Stimulated activated CD8-positive, alpha-beta memory T cell treated with anti-CD3 and anti-CD28 coated beads, Interleukin-15, amount 100 ng/mL, for 4 hours (primary cell): Measurements from ENCODE around the gene AFDN.

Experiments
- DNase-seq, 2 donors: peaks; one replicate each; pipeline ENCODE4 v3.0.0-alpha.2; 2020; ENCODE audit warnings: low read depth in 2 of 2

AFDN gene

DNA sequence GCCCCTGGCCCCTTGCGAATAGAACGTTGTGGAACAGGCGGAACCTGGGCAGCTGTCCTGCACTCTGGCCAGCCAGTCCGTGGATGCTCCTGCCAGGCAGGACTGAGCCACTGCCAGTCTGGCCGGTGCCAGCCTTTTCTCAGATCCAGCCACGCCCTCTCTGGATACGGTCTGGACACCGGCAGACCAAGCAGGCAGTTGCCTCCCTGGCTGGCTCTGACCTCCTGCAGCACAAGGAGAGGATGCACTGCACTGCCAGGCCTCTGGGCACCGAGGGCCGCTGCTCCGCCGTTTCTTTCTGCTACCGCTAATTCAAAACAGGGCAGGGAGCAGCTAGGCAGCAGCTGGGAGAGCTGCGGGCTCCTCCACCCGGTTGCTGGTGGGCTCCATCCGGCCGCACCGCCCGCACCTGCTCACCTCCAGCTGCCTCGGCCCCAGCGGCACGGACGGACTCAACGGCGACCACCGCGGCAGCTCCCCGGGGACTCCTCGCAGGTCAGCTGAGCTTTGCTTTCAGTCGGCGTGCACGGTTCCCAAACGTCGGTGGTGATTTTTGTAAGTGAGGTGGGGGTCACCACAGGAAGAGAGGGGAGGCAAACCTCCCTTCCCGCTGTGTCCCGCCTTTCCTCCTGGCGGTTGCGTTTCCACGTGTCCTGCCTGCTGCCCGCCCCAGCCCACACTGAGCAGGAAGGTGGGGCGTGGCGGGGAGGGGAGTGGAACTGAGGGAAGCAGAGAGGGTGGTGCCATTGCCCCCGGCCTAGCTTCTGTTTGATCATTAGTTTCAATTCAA is 30.3 kb upstream of the AFDN start:
- no peak for DNase-seq

DNA sequence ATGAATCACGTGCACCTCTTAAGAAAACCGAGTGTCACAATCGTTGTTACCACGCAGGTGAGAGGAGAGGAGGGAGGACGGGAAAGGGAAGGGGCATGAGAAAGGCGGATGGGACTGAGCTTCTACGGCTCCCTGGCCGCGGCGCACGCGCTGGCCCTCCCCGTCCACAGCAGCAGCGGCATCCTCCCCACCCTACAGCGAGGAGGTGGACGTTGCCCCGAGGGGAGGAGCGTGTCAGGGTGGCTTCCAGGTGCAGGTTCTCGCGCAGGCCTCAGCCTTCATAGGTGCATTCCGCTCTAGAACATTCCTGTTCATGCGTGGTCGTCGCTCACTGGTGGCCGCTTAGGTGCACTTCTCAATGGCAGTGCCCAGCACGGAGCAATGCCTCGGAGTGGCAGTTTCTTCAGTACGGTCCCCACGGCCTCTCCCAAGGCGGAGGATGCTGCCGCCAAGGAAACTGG is 29.7 kb upstream of the AFDN start:
- DNase-seq = no peak

DNA sequence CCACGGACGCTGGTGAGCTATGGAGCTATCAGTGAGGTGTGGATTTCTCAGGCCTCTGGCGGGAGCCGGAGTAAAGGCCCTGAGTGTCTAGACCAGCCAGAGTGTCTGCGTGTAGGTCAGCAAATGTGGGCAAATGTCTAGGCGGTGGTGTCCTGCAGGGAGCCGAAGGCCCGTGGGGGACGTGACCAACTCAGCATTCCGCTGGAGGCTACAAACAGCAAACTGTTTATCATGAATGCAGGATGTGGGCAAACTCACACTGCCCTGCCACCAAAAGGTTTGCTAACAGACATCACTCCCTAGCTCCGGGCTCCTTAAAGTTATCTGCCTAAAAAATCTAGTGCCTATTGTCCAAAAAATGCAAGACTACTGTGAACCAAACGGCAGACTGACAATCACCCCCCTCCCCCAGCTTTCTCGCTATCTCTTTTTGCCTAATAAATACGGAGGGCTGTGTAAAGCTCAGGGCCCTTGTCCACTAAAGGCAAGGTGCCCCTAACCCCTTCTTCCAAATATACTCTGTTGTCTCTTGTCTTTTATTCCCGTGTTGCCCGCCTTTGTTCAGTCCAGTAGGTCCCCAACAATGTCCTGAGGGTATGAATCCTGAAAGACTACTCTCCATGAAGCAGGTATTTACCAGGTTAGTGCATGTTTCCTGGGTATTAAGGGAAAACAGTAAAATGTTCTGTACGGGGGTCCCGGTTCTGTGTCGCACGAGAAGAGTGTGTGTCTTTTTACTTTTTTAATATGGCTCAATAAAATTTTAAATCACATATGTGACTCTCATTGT is 29.0 kb upstream of the AFDN start:
- DNase-seq = no peak

DNA sequence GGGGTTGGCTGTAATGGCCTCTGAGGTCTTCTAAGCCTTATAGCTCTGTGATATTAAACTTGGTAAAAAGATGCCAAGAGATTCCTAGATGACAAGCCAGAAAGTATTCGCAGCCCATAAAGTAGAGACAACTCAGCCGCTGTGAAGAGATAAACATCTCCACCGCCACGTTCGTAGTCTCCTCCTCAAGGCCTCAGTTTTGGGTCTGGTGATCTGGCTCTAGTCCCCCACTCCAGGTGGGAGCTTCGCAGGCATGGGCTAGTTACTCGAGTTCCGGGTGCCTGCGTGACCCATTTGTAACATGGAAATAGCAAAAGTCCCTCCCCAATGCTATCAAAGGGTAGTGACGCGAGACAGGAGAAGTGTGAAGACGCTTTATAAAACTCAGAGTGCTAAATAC is 28.3 kb upstream of the AFDN start:
- DNase-seq = no peak

DNA sequence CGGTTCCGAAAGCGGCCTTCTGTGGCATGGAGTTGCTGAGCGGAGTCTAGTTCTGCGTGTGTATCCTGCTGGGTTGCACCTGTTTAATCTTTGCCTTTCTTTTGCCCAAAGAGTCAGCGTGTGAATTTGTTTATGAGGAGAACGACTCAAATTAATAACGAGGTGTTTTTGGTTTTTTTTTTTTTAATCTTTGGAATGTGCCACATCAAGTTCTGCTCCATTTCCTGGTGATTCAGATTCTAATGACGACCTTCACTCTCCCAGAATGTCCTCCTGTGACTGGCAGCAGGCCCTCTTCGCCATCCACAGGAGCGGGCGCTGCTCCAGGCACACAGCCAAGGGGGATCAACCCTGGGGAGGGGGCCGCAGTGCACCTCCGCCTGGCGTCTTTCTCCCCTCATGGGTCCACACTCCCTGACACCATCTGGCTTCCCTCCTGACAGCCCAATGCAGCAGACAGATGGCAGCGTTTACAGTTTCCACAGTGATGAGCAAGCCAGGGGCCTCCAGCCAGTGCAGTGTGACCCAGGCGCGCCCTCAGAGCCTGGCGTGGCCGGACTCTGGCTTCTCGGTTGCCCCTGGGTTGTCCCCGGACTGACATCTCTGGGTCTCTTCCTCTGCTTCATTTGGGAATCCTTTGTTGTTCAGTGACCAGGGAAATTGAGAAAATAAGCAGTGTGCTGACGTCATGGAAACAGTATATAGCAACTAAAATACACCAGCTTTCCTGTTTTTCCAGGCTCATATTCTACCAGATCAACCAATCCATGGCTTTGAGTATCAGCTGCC is 27.5 kb upstream of the AFDN start:
- no peak for DNase-seq

DNA sequence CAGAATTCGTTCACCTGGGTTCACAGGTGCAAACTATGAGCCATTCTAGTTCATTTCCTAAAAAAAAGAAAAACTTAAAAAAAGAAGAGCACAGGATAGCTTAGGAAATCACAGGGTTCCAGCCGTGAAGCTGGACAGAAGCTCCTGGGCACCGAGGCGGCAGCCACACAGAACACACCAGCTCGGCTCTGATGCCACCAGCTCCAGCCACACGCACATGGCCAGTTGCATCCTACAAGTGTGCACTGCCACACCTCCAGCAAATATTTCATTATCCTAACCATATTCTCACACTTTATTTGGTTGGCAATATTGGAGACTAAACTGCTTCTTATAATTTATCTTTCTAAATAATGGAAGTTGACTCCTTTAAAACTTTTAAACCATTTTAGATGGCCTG is 26.2 kb upstream of the AFDN start:
- no peak for DNase-seq

DNA sequence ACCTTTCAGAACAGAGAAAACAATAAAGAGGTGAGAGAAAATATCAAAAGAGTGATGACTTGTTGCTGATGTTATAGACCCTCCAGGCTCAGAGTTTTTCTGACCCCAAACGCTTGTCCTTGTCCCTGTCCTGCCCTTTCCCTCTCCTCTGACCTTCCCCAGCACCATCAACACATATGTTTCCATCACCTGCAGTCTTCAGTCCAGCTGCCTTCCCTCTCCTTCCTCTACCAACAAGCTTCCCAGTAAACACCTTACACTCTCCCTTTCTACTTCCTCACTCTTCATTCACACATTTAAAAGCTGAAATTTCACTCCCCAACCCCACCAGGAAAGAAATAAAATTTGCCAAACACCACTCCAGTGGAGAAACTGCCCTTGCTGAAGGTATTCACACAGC is 25.4 kb upstream of the AFDN start:
- DNase-seq = no peak

DNA sequence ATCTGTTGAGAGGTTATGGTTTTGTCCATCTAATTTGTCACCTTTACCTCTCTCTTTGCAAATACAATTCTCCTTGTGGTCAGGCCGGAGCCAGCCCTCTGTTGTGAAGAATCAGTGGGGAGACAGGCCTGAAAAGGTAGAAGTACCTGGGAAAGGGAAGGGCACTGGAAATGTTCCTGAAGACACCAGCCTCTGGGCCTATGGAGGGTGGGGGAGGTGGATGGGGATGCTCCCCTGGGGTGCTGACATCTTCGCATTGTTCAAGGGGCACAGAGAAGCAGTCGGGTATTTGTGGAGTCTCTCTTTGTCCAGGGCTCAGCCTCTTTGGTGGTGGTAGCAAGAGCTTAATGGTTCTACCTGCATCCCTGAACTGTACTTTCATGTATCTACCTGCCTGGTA is 24.4 kb upstream of the AFDN start:
- DNase-seq = no peak

DNA sequence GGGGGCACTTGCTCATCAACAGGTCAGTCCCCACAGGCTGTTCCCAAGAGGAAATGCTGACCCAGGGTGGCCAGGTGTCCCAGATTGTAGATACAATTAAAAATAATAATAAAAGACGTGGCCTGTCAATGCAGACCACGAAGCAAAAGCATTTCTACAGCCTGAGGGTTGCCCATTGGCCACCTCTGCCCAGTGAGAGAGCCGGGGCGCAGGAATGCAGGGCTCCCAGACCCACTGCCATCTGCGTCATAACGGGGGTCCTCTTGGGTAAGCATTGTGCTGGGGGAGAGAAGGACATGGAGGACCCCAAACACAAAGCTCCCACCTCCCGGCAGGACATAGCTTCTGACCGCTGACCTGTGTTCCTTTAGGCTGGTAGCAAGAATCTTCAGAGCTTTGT is 22.9 kb upstream of the AFDN start:
- DNase-seq = no peak

DNA sequence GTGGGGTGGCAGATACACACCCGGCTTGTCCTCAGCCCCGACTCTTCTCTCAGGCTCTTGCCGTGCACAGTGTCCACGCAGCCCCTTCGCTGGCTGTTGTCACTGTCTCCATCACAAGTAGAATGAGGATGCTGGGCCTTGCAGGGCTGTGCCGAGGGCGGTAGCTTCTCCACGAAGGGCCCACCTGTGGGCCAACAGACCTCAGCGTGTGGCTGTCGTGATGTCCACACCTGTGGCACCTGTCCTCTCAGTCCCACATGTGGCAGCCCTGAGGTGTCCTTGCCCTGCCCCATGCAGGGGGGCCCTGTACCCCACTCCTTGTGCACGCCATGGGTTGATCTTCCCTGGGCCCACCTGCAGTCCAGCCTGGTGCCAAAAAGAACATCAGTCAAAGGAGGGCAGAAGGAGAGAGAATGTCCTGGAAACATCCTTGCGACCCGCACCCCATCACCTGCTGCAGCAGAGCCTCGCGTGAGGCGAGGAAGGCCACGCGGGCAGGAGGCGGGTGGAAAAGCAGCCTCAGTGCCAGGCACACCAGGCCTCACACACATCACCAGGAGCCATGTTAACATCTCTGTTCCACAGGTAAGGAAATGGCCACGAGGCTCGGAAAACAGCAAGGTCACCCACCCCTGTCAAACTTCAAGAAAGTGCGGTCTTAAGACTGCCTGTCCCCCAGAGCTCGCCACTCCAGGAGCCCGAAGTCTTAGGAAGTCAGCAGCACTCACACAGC is 22.3 kb upstream of the AFDN start:
- DNase-seq = no peak

DNA sequence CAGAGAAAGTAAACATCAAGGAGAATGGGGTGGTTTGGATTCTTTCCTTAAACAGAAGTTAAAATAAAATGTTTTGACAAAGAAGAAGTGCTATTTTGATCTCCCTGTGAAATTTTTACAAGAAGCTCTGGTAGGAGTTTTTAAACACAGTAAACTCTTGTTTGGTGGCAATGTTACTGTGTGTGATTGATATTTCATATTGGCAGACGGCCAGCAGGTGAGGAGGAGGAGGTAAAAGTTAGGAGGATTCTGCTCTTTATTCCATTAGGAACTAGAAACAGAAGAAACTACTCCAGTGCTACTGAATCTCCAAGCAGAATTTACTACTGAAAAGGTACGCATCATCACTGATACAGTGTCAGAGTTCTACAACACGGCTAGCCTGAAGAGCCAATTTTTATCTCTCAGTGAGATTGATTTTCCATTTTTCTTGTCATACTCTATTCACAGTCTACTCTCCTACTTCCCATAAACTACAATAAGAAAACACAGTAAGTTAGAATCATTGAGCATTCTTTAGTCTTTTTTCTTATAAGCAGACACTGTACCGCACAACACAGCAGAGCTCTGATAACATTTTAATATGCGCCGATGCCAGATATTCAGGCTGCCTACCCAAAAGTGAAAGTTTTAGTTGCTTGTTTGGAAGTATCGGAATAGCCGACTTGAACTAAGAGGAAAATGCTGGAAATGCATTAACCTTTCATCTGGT is 21.2 kb upstream of the AFDN start:
- DNase-seq = no peak

DNA sequence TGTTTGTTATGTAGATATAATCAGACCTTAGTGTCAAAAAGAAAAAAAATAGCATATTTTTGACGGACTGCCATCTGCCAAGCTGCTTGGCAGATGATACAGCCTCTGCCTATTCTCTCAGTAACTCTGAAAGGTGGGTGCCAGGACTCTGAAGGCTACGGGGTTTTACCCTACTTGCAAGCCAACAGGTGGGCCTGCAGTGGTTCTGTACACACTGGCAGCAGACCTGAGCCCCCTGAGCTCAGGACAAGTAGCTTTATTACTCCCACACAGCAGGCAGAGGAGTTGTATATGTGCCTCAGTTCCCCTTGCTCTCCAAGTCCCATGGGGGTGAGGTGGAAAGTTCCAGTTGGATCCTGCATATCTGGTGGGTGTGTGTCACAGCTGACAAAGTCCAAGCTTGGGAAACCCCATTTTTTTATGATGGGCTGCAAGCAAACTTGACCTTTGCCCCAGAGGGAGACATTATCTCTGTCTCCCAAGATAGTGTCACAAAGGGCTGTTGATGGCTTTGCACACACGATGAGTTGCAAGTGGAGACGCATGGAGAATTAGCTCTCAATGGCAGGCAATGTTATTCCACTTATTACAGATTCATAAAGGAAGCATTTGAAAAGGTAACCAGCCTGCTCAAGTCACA is 20.5 kb upstream of the AFDN start:
- no peak for DNase-seq

DNA sequence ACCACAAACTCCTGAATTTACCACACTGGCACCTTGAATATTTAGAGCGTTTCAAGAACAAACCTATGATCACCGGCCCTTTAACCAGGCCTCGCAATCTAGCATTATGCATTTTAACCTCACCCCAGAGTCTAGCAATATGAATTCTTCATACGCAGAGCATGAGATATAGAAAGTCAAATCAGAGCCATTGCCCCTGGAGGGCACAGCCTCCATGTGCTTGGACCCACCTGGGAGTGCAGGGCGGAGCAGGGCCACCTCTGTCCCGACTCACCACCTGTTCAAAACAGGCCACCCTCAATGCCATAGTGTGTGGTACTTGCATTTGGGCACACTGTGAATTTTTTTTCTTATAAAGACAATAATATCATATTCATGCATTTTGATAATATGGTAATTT is 19.5 kb upstream of the AFDN start:
- DNase-seq = no peak

DNA sequence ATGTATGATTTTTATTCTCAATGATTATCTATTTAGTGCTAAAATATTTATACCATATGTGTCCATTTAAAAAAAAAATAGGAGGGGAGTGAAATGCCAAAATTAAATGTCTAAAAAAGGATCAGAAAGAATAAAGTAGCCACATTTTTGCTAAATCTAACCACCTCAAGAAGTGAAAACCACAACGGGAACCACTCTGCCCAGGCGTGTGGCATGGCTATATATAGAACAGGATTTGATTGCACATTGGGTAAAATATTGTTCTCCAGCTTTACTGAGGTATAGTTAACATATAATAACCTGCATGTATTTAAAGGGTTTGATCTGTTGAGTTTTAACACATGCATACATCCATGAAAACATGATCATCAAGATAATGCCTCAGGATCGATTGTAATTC is 19.0 kb upstream of the AFDN start:
- DNase-seq = no peak

DNA sequence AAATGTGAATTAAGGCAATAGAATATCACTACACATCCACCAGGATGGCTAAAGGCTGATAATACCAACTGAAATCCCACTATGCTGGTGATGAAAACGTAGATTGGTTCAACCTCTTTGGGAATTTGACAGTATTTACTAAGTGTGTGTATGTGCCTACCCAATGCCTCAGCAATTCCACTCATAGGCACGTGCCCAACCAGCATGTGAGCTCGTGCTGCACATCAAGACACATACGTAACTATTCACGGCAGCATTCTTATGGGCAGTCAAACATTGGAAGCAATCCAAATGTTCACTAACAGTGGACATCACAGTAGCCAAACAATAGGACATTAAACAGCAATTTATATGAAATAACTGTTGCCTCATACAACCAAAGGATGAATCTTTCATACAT is 15.7 kb upstream of the AFDN start:
- no peak for DNase-seq

DNA sequence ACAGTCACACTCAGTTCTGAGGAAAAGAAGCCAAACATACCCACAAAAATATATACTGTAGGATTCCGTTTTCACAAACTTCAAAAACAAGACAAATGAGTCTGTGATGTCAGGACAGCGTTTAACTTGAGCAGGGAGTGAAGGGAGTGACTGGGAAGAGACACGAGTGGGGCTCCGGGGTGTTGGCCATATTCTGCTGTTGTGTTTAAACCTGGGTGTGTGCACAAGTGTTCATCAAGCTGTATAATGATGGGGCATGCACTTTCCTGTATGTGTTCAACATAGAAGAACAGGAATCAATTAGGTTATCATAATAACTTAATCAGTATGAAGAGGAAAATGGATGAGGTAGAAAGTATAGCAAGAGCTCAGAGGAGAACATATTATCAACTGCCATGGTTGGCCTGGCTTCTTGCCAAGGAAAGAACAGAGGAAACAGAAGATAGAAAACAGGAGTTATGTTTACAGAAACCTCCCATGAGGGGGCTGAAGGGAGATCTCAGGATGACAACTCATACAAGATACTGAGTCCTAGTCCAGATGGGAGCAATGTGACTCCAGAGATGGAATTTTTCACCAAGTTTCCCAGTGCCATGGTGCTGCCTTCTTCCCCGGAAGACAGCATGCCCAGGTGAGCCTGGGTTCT is 15.1 kb upstream of the AFDN start:
- no peak for DNase-seq

DNA sequence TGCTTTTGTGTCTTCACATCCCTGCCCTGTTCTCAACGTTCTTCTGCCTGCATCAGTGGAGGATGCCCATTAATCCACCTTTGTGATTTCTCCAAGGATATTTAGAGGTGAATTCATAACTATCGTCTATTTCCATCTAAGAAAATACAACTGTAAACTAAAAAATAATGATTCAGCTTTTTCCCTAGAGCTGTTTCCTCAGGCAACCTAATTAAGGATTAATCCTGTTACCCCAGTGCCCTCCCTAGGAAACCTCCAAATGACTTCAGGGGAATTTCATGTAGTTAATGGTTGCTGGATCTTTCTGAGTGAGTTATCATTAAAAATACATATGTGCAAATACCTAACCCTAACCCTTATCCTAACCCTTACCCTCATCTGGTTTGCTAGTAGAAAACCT is 14.6 kb upstream of the AFDN start:
- DNase-seq = no peak

DNA sequence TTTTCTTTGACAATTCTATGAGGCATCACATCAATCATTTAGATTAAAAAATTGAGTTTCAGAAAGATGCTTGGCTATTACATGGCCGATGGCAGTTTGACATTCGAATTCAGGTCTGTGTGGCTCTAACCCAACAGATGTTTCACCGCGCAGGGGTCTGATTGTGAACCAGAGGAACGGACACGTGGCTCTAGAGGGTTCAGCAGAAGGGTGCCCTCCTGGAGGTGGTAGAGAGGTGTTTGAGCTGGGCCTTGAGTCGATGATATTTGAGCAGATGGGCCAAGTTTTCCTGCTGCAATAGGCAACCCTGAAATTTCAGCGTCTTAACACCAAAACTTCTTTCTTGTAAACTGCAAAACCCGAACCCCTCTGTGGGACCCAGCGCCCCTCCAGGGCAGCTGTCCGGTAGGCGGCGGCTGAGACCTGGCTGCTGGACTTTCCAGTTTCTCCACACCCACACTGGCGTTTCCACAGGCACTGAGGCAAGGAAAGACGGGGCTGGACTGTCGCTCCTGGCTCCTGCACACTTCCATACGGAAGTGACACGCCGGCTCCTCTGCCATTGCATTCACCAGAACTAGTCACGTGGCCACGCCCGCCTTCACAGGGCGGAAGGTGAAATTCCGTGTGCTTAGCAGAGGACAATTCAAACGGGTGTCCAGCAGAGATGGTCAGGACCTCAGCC is 11.3 kb upstream of the AFDN start:
- no peak for DNase-seq

DNA sequence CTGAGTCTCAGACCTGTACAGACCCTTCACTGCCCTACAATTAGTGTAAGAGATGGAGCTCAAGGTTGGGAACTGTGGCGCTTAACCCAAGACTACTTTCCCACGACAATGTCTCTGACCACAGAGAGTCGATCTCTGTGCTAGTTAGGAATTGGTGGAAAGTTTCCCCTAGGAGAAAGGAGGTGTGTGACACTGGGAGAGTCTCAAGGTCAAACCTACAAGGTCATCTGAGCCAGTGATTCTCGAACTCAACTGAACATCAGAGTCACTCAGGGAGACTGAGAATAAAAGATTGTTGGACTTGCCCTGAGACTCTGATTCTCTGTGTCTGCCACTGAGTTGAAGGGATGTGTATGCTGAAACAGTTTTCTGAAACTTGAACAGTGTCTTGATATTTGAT is 9.7 kb upstream of the AFDN start:
- DNase-seq = no peak

DNA sequence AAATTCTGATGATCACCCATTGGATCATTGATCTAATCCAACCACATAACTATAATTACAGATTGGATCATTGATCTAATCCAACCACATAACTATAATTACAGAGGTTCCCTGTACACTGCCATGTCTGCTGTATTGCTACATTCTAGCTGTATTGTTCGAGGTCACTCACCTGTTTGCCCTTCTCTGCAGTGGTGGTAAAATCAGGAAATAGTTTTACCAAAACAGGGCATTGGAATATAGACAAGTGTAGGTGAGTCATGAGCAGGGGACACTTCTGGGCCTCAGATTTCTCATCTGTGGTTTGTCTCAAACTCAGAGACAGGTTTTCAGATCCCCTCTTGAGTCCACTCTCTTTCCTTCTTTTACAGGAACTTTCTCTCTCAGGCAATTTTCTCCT is 9.0 kb upstream of the AFDN start:
- no peak for DNase-seq
